H1 (cell line): ENCODE measurements around the gene PTPRD.

ENCODE experiments used
- BACH1 ChIP-seq: IDR thresholded peaks from 2 replicates; pipeline ENCODE4 v1.6.1; 2012; ENCODE audit warnings: low read length, improper control_type of control experiment
- CHD1 ChIP-seq: IDR thresholded peaks from 2 replicates; pipeline ENCODE4 v1.6.1; 2012; ENCODE audit warnings: low read depth, low read length, improper control_type of control experiment
- EP300 ChIP-seq, 2 experiments: IDR thresholded peaks; 1 replicate in 1 of 2; 2 replicates in 1 of 2; pipeline ENCODE4 v1.6.1; 2011 to 2012; ENCODE audit warnings: low read depth in 2 of 2, low read length in 2 of 2, mild to moderate bottlenecking in 2 of 2, borderline replicate concordance in 1 of 2, inconsistent platforms in 1 of 2, moderate library complexity in 1 of 2
- KDM4A ChIP-seq: IDR thresholded peaks from one replicate; pipeline ENCODE4 v1.7.1; 2012; ENCODE audit warnings: low read depth, mild to moderate bottlenecking, moderate library complexity, low read length, inconsistent platforms; ENCODE audit not compliant: severe bottlenecking
- POLR2A ChIP-seq, 2 experiments: IDR thresholded peaks; 1 replicate in 1 of 2; 2 replicates in 1 of 2; pipeline ENCODE4 v1.6.1; 2011; ENCODE audit warnings: low read depth in 2 of 2, low read length in 2 of 2, mild to moderate bottlenecking in 2 of 2; ENCODE audit errors: control extremely low read depth in 1 of 2
- RAD21 ChIP-seq, 2 experiments: IDR thresholded peaks in 1 of 2; conservative IDR thresholded peaks in 1 of 2; 2 replicates each; pipeline ENCODE4 v1.6.1; 2011; ENCODE audit warnings: low read depth in 2 of 2, low read length in 2 of 2, improper control_type of control experiment in 1 of 2, inconsistent platforms in 1 of 2, mild to moderate bottlenecking in 1 of 2, moderate library complexity in 1 of 2
- SP1 ChIP-seq: IDR thresholded peaks from 2 replicates; pipeline ENCODE4 v1.6.1; 2011; ENCODE audit warnings: low read depth, low read length
- TAF1 ChIP-seq: IDR thresholded peaks from 2 replicates; pipeline ENCODE4 v1.6.1; 2011; ENCODE audit warnings: mild to moderate bottlenecking, low read depth, low read length
- TEAD4 ChIP-seq: IDR thresholded peaks from 2 replicates; pipeline ENCODE4 v1.6.1; 2012; ENCODE audit warnings: low read depth, low read length, inconsistent platforms, mixed read lengths
- TF ChIP-seq, protein P1 (sequence below): IDR thresholded peaks from 2 replicates; pipeline ENCODE4 v1.6.1; 2011; ENCODE audit warnings: low read depth, mild to moderate bottlenecking, low read length; ENCODE audit not compliant: insufficient read depth
- TF ChIP-seq, protein P2 (sequence below), 3 experiments: IDR thresholded peaks; 1 replicate in 2 of 3; 2 replicates in 1 of 3; pipeline versions ENCODE4 v1.5.1 to v1.6.1; 2011; ENCODE audit warnings: low read length in 3 of 3, mild to moderate bottlenecking in 3 of 3, inconsistent platforms in 2 of 3, low read depth in 1 of 3, moderate library complexity in 1 of 3; ENCODE audit not compliant: insufficient read depth in 1 of 3; ENCODE audit errors: control extremely low read depth in 1 of 3
- TF ChIP-seq, protein P3 (sequence below): fragments of 300-600 bp; sonication (generic); IDR thresholded peaks from 2 replicates; pipeline ENCODE4 v1.7.1; 2012; ENCODE audit warnings: low read length, moderate library complexity, mild to moderate bottlenecking, inconsistent platforms; ENCODE audit not compliant: insufficient replicate concordance

DNA sequence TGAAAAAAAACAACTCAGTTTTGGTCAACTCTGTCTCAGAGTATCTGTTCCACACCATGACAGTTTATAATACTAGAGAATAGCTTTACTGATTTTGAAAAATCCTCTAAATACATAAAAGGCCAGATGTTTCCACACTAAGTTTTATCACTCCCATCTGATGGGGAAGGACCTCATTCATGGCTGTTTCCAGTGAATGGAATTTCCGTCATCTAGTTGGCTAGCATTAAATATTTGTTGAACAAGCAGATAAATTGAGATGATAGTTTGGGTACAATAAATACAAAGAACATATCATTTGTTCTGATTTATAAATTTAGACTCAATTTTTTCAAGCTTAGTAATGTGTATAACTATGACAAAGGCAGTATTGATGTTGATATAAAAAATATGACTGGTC, 408.5 kb downstream of the PTPRD start:
- TF ChIP-seq, protein P1, sequence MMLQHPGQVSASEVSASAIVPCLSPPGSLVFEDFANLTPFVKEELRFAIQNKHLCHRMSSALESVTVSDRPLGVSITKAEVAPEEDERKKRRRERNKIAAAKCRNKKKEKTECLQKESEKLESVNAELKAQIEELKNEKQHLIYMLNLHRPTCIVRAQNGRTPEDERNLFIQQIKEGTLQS = no peak
- TF ChIP-seq, protein P2, sequence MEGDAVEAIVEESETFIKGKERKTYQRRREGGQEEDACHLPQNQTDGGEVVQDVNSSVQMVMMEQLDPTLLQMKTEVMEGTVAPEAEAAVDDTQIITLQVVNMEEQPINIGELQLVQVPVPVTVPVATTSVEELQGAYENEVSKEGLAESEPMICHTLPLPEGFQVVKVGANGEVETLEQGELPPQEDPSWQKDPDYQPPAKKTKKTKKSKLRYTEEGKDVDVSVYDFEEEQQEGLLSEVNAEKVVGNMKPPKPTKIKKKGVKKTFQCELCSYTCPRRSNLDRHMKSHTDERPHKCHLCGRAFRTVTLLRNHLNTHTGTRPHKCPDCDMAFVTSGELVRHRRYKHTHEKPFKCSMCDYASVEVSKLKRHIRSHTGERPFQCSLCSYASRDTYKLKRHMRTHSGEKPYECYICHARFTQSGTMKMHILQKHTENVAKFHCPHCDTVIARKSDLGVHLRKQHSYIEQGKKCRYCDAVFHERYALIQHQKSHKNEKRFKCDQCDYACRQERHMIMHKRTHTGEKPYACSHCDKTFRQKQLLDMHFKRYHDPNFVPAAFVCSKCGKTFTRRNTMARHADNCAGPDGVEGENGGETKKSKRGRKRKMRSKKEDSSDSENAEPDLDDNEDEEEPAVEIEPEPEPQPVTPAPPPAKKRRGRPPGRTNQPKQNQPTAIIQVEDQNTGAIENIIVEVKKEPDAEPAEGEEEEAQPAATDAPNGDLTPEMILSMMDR (IDR thresholded peaks at IDR 0.05; ENCODE audit: control extremely low read depth in 1 of 3, insufficient read depth in 1 of 3, low read depth in 1 of 3, low read length in 3 of 3) = no peak
- TF ChIP-seq POLR2A (IDR thresholded peaks at IDR 0.05; ENCODE audit: control extremely low read depth in 1 of 2, low read depth in 2 of 2, low read length in 2 of 2) (no peak), SP1 (no peak), RAD21 (IDR thresholded peaks at IDR 0.05 in 1 of 2, conservative IDR thresholded peaks at IDR 0.05 in 1 of 2; ENCODE audit: low read depth in 2 of 2, low read length in 2 of 2) (no peak), BACH1 (no peak), EP300 (IDR thresholded peaks at IDR 0.05; ENCODE audit: borderline replicate concordance in 1 of 2, low read depth in 2 of 2, low read length in 2 of 2) (no peak), KDM4A (no peak), TAF1 (no peak), CHD1 (no peak), TEAD4 (no peak)
- TF ChIP-seq, protein P3, sequence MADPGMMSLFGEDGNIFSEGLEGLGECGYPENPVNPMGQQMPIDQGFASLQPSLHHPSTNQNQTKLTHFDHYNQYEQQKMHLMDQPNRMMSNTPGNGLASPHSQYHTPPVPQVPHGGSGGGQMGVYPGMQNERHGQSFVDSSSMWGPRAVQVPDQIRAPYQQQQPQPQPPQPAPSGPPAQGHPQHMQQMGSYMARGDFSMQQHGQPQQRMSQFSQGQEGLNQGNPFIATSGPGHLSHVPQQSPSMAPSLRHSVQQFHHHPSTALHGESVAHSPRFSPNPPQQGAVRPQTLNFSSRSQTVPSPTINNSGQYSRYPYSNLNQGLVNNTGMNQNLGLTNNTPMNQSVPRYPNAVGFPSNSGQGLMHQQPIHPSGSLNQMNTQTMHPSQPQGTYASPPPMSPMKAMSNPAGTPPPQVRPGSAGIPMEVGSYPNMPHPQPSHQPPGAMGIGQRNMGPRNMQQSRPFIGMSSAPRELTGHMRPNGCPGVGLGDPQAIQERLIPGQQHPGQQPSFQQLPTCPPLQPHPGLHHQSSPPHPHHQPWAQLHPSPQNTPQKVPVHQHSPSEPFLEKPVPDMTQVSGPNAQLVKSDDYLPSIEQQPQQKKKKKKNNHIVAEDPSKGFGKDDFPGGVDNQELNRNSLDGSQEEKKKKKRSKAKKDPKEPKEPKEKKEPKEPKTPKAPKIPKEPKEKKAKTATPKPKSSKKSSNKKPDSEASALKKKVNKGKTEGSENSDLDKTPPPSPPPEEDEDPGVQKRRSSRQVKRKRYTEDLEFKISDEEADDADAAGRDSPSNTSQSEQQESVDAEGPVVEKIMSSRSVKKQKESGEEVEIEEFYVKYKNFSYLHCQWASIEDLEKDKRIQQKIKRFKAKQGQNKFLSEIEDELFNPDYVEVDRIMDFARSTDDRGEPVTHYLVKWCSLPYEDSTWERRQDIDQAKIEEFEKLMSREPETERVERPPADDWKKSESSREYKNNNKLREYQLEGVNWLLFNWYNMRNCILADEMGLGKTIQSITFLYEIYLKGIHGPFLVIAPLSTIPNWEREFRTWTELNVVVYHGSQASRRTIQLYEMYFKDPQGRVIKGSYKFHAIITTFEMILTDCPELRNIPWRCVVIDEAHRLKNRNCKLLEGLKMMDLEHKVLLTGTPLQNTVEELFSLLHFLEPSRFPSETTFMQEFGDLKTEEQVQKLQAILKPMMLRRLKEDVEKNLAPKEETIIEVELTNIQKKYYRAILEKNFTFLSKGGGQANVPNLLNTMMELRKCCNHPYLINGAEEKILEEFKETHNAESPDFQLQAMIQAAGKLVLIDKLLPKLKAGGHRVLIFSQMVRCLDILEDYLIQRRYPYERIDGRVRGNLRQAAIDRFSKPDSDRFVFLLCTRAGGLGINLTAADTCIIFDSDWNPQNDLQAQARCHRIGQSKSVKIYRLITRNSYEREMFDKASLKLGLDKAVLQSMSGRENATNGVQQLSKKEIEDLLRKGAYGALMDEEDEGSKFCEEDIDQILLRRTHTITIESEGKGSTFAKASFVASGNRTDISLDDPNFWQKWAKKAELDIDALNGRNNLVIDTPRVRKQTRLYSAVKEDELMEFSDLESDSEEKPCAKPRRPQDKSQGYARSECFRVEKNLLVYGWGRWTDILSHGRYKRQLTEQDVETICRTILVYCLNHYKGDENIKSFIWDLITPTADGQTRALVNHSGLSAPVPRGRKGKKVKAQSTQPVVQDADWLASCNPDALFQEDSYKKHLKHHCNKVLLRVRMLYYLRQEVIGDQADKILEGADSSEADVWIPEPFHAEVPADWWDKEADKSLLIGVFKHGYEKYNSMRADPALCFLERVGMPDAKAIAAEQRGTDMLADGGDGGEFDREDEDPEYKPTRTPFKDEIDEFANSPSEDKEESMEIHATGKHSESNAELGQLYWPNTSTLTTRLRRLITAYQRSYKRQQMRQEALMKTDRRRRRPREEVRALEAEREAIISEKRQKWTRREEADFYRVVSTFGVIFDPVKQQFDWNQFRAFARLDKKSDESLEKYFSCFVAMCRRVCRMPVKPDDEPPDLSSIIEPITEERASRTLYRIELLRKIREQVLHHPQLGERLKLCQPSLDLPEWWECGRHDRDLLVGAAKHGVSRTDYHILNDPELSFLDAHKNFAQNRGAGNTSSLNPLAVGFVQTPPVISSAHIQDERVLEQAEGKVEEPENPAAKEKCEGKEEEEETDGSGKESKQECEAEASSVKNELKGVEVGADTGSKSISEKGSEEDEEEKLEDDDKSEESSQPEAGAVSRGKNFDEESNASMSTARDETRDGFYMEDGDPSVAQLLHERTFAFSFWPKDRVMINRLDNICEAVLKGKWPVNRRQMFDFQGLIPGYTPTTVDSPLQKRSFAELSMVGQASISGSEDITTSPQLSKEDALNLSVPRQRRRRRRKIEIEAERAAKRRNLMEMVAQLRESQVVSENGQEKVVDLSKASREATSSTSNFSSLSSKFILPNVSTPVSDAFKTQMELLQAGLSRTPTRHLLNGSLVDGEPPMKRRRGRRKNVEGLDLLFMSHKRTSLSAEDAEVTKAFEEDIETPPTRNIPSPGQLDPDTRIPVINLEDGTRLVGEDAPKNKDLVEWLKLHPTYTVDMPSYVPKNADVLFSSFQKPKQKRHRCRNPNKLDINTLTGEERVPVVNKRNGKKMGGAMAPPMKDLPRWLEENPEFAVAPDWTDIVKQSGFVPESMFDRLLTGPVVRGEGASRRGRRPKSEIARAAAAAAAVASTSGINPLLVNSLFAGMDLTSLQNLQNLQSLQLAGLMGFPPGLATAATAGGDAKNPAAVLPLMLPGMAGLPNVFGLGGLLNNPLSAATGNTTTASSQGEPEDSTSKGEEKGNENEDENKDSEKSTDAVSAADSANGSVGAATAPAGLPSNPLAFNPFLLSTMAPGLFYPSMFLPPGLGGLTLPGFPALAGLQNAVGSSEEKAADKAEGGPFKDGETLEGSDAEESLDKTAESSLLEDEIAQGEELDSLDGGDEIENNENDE = no peak
